Suppressor macrophage treated with lipopolysaccharide for 4 hours (primary cell): ENCODE results near the gene CRPPA.
"Not testable (repeated sequence)": the region's sequence is repeated elsewhere in the genome, so short reads cannot be mapped to it uniquely, and the experiment has no call there.

ENCODE experiments used
- DNase-seq: peaks from one replicate; pipeline ENCODE4 v3.0.0-alpha.2; 2020

Gene CRPPA

GRCh38 chr7:16421333-16422102, at the start of gene CRPPA:
Gene CRPPA (minus strand): TSS chr7:16421538. CDS start chr7:16421322, 216 bp downstream.
- DNase-seq = peak; percentile 24

GRCh38 chr7:16465469-16466361, 44.4 kb upstream of the CRPPA start, which contains the start of gene SOSTDC1:
Gene SOSTDC1 (minus strand): TSS chr7:16465738. CDS start chr7:16465668, 70 bp downstream.
- no peak for DNase-seq

GRCh38 chr7:16463949-16464715, 42.8 kb upstream of the CRPPA start:
- DNase-seq = no peak

GRCh38 chr7:16463520-16463919, 42.2 kb upstream of the CRPPA start:
- DNase-seq = no peak

- no peak for DNase-seq
These were observed 41.1 kb upstream of the CRPPA start for GRCh38 chr7:16462431-16462889.

GRCh38 chr7:16460789-16461493, 39.6 kb upstream of the CRPPA start:
- no peak for DNase-seq

GRCh38 chr7:16456303-16456702, 35.0 kb upstream of the CRPPA start:
- DNase-seq = not testable (repeated sequence)

- no peak for DNase-seq
These were observed 34.3 kb upstream of the CRPPA start for GRCh38 chr7:16455591-16455990.

GRCh38 chr7:16450366-16450765, 29.0 kb upstream of the CRPPA start:
- no peak for DNase-seq

GRCh38 chr7:16447876-16448275, 26.5 kb upstream of the CRPPA start:
- no peak for DNase-seq

GRCh38 chr7:16446508-16446907, 25.2 kb upstream of the CRPPA start:
- no peak for DNase-seq

GRCh38 chr7:16443871-16444270, 22.5 kb upstream of the CRPPA start:
- not testable (repeated sequence) for DNase-seq

GRCh38 chr7:16438988-16439387, 17.6 kb upstream of the CRPPA start:
- DNase-seq = no peak

GRCh38 chr7:16436306-16436705, 15.0 kb upstream of the CRPPA start:
- no peak for DNase-seq

- DNase-seq = no peak
These were observed 12.3 kb upstream of the CRPPA start for GRCh38 chr7:16433568-16434122.

- DNase-seq = no peak
These were observed 11.0 kb upstream of the CRPPA start for GRCh38 chr7:16432425-16432731.

- no peak for DNase-seq
These were observed 10.5 kb upstream of the CRPPA start for GRCh38 chr7:16431646-16432424.

- DNase-seq = no peak
These were observed 8.8 kb upstream of the CRPPA start for GRCh38 chr7:16430133-16430532.

- DNase-seq = peak; percentile 21
These were observed 7.3 kb upstream of the CRPPA start for GRCh38 chr7:16428672-16429071.

GRCh38 chr7:16428182-16428581, 6.8 kb upstream of the CRPPA start:
- DNase-seq = no peak

GRCh38 chr7:16423761-16424160, 2.4 kb upstream of the CRPPA start:
- DNase-seq = no peak
